Activated T-cell treated with anti-CD3 and anti-CD28 coated beads, Interleukin-2, amount 50 U/mL, for 24 hours (primary cell): ENCODE measurements around the gene PLAC1.
A peak's percentile ranks its signal among the peaks of the same experiment; 100 is the strongest.

Experiments used
- DNase-seq: peaks from one replicate; pipeline ENCODE4 v3.0.0-alpha.2; 2020
- H3K27ac Mint-ChIP-seq: 2 replicates; pipeline ENCODE4 v1.8.0; 2020; ENCODE audit warnings: mild to moderate bottlenecking, mixed read lengths
- H3K27me3 Mint-ChIP-seq: 2 replicates; pipeline ENCODE4 v1.8.0; 2020; ENCODE audit warnings: mixed read lengths
- H3K36me3 Mint-ChIP-seq: 2 replicates; pipeline ENCODE4 v1.8.0; 2020; ENCODE audit warnings: low read depth, mixed read lengths
- H3K4me1 Mint-ChIP-seq: 2 replicates; pipeline ENCODE4 v1.8.0; 2020; ENCODE audit warnings: low read depth, mixed read lengths
- H3K4me3 Mint-ChIP-seq: 2 replicates; pipeline ENCODE4 v1.8.0; 2020; ENCODE audit warnings: mild to moderate bottlenecking, moderate library complexity, mixed read lengths
- H3K9me3 Mint-ChIP-seq: 2 replicates; pipeline ENCODE4 v1.8.0; 2020; ENCODE audit warnings: mixed read lengths

PLAC1 gene

DNA sequence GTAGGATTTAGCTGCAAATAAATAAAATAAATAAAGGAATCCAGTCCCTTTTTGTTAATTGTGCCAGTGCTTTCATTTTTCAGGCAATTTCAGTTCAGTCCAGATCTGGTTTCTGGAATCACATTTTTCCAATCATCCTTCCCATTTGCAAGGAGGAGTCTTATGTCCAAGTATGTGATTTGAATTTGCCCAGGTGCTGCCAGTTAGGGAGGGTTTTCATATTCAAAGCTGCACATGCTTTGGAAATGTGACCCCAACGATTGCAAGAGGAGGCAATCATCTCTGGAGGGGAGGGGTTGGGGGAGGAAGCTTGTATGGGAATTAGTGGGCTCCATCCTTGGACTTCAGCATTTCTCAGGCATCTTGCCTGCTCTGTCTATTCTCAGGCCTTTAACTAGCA, 4.4 kb downstream of the PLAC1 start:
- Mint-ChIP-seq H3K27me3 (peaks cover 58% of the 10 kb centered on the region), H3K4me1 (peaks cover 20% of the 10 kb centered on the region), H3K36me3 (no peaks in the 10 kb centered on the region), H3K9me3 (no peaks in the 10 kb centered on the region), H3K27ac (peak overlapping the region; percentile 52), H3K4me3 (no peak overlapping the region)
- no peak for DNase-seq

DNA sequence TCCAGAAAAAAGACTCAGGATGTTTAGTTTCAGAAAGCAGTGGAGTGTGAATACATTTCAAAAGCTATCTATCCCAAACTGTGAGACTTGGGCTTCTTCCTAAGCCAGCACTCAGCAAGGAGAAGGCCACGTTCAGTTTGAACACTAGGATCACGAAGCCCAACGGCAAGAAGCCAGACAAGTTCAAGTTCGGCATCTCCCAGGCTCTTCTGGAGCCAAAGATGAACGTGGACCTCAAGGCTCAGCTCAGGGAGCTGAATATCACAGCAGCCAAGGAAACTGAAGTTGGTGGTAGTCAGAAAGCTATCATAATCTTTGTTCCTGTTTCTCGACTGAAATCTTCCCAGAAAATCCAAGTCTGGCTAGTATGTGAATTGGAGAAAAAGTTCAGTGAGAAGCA, 7.6 kb downstream of the PLAC1 start:
- DNase-seq = no peak
- Mint-ChIP-seq H3K36me3 (no peaks in the 10 kb centered on the region), H3K4me1 (peaks cover 20% of the 10 kb centered on the region), H3K27ac (no peak overlapping the region), H3K9me3 (no peaks in the 10 kb centered on the region), H3K27me3 (peaks cover 50% of the 10 kb centered on the region), H3K4me3 (no peak overlapping the region)

DNA sequence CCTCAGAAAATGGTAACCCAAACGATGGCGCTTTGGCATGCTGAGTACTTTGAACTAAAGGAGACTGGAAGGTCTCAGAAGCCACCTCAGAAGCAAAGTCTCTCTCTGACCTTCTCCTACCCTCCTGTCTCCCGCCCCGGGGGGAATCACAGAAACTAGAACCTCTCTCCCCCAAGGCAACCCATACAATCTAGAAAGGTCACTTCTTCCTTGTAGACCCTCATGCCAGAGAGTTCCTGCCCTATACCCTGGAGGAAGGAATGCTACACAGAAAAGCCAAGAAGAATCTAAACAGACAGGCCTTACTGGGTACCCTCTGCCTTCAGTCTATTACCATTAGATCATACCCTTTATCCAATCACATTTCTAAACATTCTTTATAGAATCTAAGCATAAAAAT, 8.5 kb downstream of the PLAC1 start:
- H3K27me3 Mint-ChIP-seq = peaks cover 58% of the 10 kb centered on the region
- H3K27ac Mint-ChIP-seq = no peak overlapping the region
- H3K4me1 Mint-ChIP-seq = peaks cover 12% of the 10 kb centered on the region
- DNase-seq = no peak
- H3K4me3 Mint-ChIP-seq = no peak overlapping the region
- no peaks in the 10 kb centered on the region for H3K9me3 Mint-ChIP-seq
- no peaks in the 10 kb centered on the region for H3K36me3 Mint-ChIP-seq

DNA sequence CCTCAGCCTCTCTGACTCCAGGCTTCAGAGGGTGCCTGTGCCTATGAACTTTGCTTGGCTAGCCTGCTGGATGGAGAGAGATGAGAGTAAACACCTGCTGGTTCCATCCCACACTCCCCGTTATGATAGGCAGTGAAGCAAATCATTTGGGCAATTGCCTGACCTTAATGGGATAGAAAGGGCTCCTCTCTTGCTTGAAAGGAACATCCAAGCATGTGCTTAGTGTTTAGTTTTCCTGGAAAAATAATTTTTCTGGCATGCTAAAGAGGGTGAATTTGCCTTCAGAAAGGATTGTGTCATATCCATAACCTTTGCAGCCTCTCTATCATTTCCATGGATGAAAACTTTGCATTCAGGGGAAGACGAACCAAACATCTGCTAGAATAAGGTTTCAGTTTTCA, 10.8 kb downstream of the PLAC1 start:
- Mint-ChIP-seq H3K27ac (no peak overlapping the region), H3K4me3 (no peak overlapping the region), H3K27me3 (peaks cover 72% of the 10 kb centered on the region), H3K4me1 (no peaks in the 10 kb centered on the region), H3K36me3 (no peaks in the 10 kb centered on the region), H3K9me3 (no peaks in the 10 kb centered on the region)
- no peak for DNase-seq

DNA sequence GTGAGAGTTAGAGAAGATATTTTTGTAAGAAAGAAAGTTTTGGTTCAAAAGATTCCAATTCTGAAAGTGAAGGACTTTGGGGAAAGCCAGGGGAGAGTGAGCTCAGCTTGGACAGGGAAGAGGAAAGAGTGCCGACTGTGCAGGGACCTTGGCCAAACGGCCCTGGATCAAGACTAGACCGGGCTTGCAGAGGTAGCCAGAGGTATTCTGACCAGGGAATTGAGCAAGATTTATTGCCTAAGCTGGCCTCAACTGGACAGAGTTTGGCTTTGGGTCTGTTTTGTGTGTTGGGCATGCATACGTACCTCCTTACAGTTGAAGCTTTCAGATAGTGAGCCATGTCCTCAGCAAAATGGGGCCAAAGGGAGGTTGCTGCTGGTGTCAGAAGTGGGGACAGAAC, 11.6 kb downstream of the PLAC1 start:
- Mint-ChIP-seq H3K27ac (no peak overlapping the region), H3K27me3 (peaks cover 72% of the 10 kb centered on the region), H3K36me3 (no peaks in the 10 kb centered on the region), H3K4me1 (peaks cover under 1% of the 10 kb centered on the region), H3K4me3 (no peak overlapping the region), H3K9me3 (no peaks in the 10 kb centered on the region)
- DNase-seq = no peak

DNA sequence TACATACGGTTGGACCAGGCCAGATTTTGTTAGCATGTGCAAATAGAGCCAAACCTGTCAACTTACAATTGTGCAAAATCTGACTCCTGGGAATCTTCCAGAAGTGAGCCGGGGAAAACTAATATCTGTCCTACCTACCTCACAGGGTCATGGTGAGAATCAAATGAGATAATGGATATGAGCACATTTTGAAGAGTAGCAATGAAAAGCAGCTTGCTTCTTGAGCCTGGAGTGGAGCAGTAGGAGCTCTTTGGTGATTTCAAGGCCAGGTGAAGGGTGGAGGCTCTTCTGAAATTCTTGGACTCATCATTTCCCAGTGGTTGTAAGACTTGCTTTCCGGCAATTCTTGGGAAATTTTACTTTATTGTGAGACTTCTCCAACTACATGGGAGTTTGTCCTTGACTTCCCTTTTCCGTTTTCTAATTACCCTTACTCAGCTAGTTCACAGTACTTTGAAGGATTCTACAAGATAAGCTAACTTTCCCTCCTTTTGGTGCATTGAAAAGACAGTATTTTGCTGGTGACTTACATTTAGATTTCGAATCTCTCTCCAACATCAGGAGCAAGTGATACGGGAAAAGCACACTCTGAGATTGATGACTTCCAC, 12.2 kb downstream of the PLAC1 start:
- DNase-seq = no peak
- Mint-ChIP-seq H3K9me3 (no peaks in the 10 kb centered on the region), H3K4me1 (peaks cover 5% of the 10 kb centered on the region), H3K27me3 (peaks cover 75% of the 10 kb centered on the region), H3K4me3 (no peak overlapping the region), H3K36me3 (no peaks in the 10 kb centered on the region), H3K27ac (no peak overlapping the region)

DNA sequence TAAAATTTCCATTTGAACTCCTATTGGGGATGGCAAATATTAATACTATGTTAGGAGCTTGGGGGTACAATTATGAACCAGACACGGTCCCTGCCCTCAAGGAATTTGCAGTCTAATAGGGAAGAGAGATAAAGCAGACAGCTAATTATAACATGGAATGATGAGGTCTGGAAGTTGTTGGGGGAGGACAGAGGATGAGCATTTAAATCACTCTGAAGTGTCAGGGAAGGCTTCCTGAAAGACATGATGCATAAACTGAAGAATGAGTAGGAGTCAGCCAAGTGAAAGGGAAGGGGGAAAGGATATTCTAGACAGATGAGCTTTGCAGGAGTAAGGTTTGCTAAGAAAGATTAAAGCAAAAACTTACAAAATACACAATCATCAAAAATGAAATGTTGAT, 15.9 kb downstream of the PLAC1 start:
- Mint-ChIP-seq H3K4me3 (no peak overlapping the region), H3K36me3 (no peaks in the 10 kb centered on the region)

DNA sequence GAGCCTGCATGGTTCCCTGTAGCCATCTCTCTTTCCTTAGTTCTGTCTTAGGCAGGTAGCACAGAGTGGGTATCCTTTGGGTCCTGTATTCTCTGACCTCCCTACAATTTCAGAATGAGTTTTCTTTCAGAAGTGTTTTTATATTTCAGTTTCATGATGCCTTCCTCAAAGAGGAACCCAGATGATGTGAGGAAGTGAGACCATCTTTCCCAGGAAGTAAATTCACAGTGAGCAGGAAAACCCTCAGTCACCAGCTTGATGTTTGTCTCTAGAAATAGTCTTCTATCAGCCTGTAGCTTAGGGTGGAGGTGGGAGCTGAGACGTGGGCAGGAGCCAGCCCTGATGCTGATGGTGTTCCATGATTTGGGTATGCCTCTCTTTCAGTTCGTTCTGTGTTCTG, 16.9 kb downstream of the PLAC1 start:
- no peak overlapping the region for H3K27ac Mint-ChIP-seq
- DNase-seq = no peak
- peaks cover 5% of the 10 kb centered on the region for H3K4me1 Mint-ChIP-seq
- H3K27me3 Mint-ChIP-seq = peaks cover 89% of the 10 kb centered on the region
- H3K9me3 Mint-ChIP-seq = no peaks in the 10 kb centered on the region
- H3K36me3 Mint-ChIP-seq = no peaks in the 10 kb centered on the region
- no peak overlapping the region for H3K4me3 Mint-ChIP-seq

More for the DNA sequence above, 15.9 kb downstream of the PLAC1 start:
- Mint-ChIP-seq H3K9me3 (no peaks in the 10 kb centered on the region), H3K4me1 (peaks cover 5% of the 10 kb centered on the region), H3K27ac (no peak overlapping the region), H3K27me3 (peaks cover 88% of the 10 kb centered on the region)
- no peak for DNase-seq

DNA sequence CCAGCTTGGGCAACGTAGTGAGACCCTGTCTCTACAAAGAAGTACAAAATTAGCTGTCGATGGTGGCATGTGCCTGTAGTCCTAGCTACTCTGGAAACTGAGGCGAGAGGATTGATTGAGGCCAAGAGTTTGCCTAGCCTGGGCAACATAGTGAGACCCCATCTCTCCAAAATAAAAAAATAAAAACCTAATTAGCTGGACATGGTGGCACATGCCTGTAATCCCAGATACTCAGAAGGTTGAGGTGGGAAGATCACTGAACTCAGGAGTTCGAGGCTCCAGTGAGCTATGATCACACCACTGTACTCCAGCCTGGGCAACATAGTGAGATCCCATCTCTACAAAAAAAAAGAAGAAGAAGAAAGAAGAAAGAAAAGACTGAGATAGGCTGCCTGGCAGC, 17.4 kb downstream of the PLAC1 start:
- no peak overlapping the region for H3K27ac Mint-ChIP-seq

DNA sequence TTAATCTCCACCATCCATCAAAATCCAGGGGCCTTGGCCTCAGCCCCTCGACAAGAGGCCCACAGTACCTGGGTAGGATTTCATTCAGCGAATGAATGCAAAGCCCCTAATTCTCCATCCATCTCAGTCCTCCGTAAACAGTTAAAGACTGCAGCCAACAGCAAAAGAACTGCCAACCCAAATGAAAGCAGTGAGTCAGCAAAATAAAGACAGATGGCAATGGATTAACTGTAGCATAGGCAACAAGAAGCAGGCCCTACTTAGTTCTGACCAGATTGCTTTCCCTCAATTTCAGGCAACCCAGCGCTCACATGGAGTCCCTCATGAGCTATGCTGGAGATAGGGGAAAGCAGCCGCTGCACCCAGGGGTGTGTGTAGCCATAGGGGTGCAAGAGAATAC, 21.4 kb downstream of the PLAC1 start:
- no peaks in the 10 kb centered on the region for H3K36me3 Mint-ChIP-seq
- H3K4me1 Mint-ChIP-seq = peaks cover 16% of the 10 kb centered on the region
- peaks cover 95% of the 10 kb centered on the region for H3K27me3 Mint-ChIP-seq
- H3K9me3 Mint-ChIP-seq = peaks cover 4% of the 10 kb centered on the region
- DNase-seq = no peak
- H3K27ac Mint-ChIP-seq = no peak overlapping the region
- no peak overlapping the region for H3K4me3 Mint-ChIP-seq

More for the DNA sequence above, 17.4 kb downstream of the PLAC1 start:
- peaks cover 89% of the 10 kb centered on the region for H3K27me3 Mint-ChIP-seq
- DNase-seq = no peak
- H3K4me1 Mint-ChIP-seq = peaks cover 5% of the 10 kb centered on the region
- no peaks in the 10 kb centered on the region for H3K9me3 Mint-ChIP-seq
- no peak overlapping the region for H3K4me3 Mint-ChIP-seq
- H3K36me3 Mint-ChIP-seq = no peaks in the 10 kb centered on the region

DNA sequence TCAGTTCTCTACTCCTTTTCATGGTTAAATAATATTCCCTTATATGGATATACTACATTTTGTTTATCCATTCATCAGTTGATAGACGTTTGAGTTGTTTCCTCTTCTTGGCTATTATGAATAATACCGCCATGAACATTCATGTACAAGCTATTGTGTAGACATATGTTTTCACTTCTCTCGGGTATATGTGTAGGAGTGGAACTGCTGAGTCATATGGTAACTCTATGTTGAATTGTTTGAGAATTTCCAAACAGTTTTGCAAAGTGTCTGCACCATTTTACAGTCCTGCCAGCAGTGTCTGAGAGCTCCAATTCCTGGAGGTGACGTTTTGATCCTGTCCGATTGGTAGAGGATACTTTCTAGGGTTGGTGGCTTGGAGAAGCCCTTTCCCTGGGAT, 23.6 kb downstream of the PLAC1 start:
- H3K4me3 Mint-ChIP-seq = no peak overlapping the region
- H3K27me3 Mint-ChIP-seq = peaks cover 90% of the 10 kb centered on the region
- no peaks in the 10 kb centered on the region for H3K36me3 Mint-ChIP-seq
- H3K27ac Mint-ChIP-seq = peak overlapping the region; percentile 28
- DNase-seq = no peak
- H3K4me1 Mint-ChIP-seq = peaks cover 11% of the 10 kb centered on the region
- peaks cover 4% of the 10 kb centered on the region for H3K9me3 Mint-ChIP-seq

DNA sequence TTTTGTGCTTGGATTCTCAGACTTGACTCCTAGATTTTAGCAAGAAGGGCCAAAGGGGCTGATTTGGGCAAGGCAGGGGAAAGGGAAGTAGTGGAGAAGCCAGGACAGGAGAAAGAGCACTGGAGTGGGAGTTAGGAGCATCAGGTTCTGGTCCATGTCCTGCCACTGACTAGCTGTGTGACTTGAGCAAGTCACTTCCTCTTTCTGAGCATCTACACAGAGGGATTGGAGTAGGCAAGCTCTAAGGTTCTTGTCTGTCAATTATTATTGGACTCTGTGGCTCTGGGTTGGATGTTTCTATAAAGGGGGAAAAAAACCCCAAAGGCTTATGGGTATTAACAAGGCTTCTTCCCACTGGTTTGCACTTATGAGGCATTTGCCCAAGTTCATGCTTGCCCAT, 24.4 kb downstream of the PLAC1 start:
- Mint-ChIP-seq H3K27ac (no peak overlapping the region), H3K27me3 (peaks cover 85% of the 10 kb centered on the region), H3K4me1 (peaks cover 11% of the 10 kb centered on the region), H3K36me3 (no peaks in the 10 kb centered on the region), H3K4me3 (no peak overlapping the region), H3K9me3 (peaks cover 4% of the 10 kb centered on the region)
- DNase-seq = no peak

DNA sequence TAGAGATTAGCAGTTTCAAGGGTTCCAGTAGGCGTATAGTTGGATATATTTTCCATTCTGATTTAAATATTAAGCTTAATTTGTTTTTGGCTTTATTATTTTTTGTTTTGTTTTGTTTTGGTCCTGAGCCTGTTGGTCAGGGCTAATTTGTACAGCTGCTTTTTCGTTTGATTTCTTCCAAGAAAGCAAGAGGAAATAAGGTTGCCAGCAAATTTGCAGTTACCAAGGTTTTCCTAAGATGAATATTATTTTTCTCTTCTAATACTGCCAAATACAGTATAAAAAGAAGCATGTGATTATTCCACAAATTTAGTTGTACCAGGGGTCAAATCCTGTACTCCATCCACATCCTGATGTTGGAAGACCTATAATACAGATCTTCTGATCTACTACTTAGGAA, 24.9 kb downstream of the PLAC1 start:
- peaks cover 4% of the 10 kb centered on the region for H3K9me3 Mint-ChIP-seq
- H3K27ac Mint-ChIP-seq = no peak overlapping the region
- DNase-seq = no peak
- H3K4me3 Mint-ChIP-seq = no peak overlapping the region
- peaks cover 85% of the 10 kb centered on the region for H3K27me3 Mint-ChIP-seq
- peaks cover 11% of the 10 kb centered on the region for H3K4me1 Mint-ChIP-seq
- H3K36me3 Mint-ChIP-seq = no peaks in the 10 kb centered on the region

DNA sequence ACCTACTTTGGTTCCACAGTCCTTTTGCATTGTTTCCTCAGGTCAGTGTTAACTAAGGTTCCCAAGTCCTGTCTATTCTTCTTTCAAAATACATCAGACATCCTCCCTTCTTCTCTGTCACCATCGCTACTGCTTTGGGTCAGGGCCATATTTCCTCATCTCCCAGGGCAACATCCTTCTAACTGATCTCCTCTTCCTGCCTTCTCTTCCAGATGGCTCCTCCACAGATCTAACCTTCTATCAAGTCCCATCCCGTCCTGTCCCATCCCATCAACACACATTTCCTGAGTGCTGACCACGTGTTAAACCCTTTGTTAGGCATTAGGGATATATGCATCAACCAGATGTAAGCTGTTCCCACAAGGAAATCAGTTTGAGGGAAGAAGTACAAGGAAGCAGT, 25.9 kb downstream of the PLAC1 start:
- Mint-ChIP-seq H3K36me3 (no peaks in the 10 kb centered on the region), H3K27me3 (peaks cover 81% of the 10 kb centered on the region), H3K4me1 (peaks cover 11% of the 10 kb centered on the region), H3K4me3 (no peak overlapping the region), H3K27ac (no peak overlapping the region), H3K9me3 (peaks cover 4% of the 10 kb centered on the region)
- DNase-seq = no peak

DNA sequence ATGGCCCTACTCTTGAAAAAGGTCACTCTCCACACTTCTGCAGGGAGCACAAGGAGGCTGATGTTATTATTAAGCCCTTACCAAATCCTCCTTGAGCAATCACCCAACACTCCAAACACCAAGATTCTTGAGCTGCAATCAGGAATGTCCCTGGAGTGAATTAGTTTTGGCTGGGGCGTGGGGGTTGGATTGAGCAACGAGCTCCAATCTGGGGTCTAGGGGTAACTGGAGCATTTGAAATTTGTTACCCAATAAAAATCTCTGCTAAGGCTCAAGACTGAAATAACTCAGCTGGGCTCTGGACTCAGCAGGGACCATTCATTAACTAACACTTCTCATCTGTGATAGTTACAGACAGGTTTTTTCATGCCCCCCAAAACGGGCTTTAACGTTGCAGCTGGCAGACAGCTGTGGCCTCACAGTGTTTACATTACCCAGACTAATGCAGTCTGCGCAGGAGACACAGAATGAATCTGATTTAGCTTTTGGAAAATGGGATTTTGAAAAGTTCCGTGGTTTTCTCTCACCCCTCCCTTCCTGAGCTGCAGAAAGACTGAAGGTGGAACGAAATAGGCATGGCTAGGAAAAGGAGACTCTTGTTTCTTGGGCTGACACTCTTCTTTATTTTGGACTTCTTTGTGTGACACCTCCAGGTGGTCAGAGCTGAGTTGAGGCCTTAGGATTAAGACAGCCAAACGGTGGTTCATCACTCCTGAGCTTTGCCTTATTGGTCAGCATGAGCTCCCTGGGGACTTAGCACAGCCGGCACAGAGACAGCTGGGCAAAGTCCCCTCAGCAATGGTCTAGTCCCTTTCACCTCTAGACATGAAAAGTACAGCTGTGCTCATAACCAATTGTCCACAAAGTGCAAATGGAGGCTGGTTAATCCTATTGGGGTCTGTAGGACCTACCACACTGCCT, 26.6 kb downstream of the PLAC1 start:
- DNase-seq = no peak
- Mint-ChIP-seq H3K4me1 (peaks cover 11% of the 10 kb centered on the region), H3K27ac (no peak overlapping the region), H3K4me3 (no peak overlapping the region), H3K36me3 (no peaks in the 10 kb centered on the region), H3K27me3 (peaks cover 81% of the 10 kb centered on the region), H3K9me3 (peaks cover 4% of the 10 kb centered on the region)
